Measurements from ENCODE around the gene PRKACA. TPM values are rescaled to one million over a fixed set of nuclear protein-coding genes. Genes with fewer than 3 reads are reported as not detected.

Gene PRKACA
- total RNA-seq, 1 donor from 2014 or later: 98.7 TPM

GRCh38 chr19:14116918-14117578 lies 514 bp downstream of the PRKACA start:
- no peak for DNase-seq (ENCODE audit: low spot score)

- no peak for DNase-seq (ENCODE audit: low spot score)
These were observed 1.0 kb downstream of the PRKACA start for GRCh38 chr19:14116525-14116917.

- DNase-seq (ENCODE audit: low spot score): no peak
These were observed 1.8 kb downstream of the PRKACA start for GRCh38 chr19:14115756-14116155.

- peak; percentile 44 for DNase-seq (ENCODE audit: low spot score)
These were observed 2.7 kb downstream of the PRKACA start for GRCh38 chr19:14114854-14115253.

GRCh38 chr19:14114439-14114838 lies 3.1 kb downstream of the PRKACA start:
- no peak for DNase-seq (ENCODE audit: low spot score)

GRCh38 chr19:14113762-14114414 lies 3.7 kb downstream of the PRKACA start:
- no peak for DNase-seq (ENCODE audit: low spot score)

- no peak for DNase-seq (ENCODE audit: low spot score)
These were observed 4.7 kb downstream of the PRKACA start for GRCh38 chr19:14112809-14113385.

GRCh38 chr19:14112051-14112808 lies 5.3 kb downstream of the PRKACA start:
- no peak for DNase-seq (ENCODE audit: low spot score)

GRCh38 chr19:14111486-14111885 lies 6.1 kb downstream of the PRKACA start:
- no peak for DNase-seq (ENCODE audit: low spot score)

- DNase-seq (ENCODE audit: low spot score): no peak
These were observed 6.9 kb downstream of the PRKACA start for GRCh38 chr19:14110650-14111049.

- DNase-seq (ENCODE audit: low spot score): no peak
These were observed 9.7 kb downstream of the PRKACA start for GRCh38 chr19:14107581-14108461.

- no peak for DNase-seq (ENCODE audit: low spot score)
These were observed 10.7 kb downstream of the PRKACA start for GRCh38 chr19:14106840-14107239.

GRCh38 chr19:14105680-14106079 lies 11.9 kb downstream of the PRKACA start:
- no peak for DNase-seq (ENCODE audit: low spot score)

GRCh38 chr19:14103310-14103709 lies 14.3 kb downstream of the PRKACA start:
- no peak for DNase-seq (ENCODE audit: low spot score)

GRCh38 chr19:14102756-14103155 lies 14.8 kb downstream of the PRKACA start:
- no peak for DNase-seq (ENCODE audit: low spot score)

GRCh38 chr19:14102102-14102696 lies 15.4 kb downstream of the PRKACA start:
- DNase-seq (ENCODE audit: low spot score): no peak

- no peak for DNase-seq (ENCODE audit: low spot score)
These were observed 16.5 kb downstream of the PRKACA start for GRCh38 chr19:14101003-14101545.

GRCh38 chr19:14097532-14098151 lies 19.9 kb downstream of the PRKACA start:
- no peak for DNase-seq (ENCODE audit: low spot score)

GRCh38 chr19:14096272-14096992 lies 21.1 kb downstream of the PRKACA start:
- DNase-seq (ENCODE audit: low spot score): no peak

- no peak for DNase-seq (ENCODE audit: low spot score)
These were observed 22.7 kb downstream of the PRKACA start for GRCh38 chr19:14094854-14095253.
